Endothelial cell of coronary artery (primary cell): ENCODE measurements around the gene RABEPK. TPM values are rescaled to one million over a fixed set of nuclear protein-coding genes. Genes with fewer than 3 reads are reported as not detected.

Experiments
- total RNA-seq: library from RNA; depleted of rRNA; stranded (reverse); fragments of >200 nt; gene quantifications from 2 replicates; pipeline ENCODE4 v1.2.3, GENCODE V29; 2014

Gene RABEPK, protein sequence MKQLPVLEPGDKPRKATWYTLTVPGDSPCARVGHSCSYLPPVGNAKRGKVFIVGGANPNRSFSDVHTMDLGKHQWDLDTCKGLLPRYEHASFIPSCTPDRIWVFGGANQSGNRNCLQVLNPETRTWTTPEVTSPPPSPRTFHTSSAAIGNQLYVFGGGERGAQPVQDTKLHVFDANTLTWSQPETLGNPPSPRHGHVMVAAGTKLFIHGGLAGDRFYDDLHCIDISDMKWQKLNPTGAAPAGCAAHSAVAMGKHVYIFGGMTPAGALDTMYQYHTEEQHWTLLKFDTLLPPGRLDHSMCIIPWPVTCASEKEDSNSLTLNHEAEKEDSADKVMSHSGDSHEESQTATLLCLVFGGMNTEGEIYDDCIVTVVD
- 26.8 and 35.0 TPM in 2 replicates for total RNA-seq

GRCh38 chr9:125200216-125201047 lies at the start of gene RABEPK:
TSS of gene RABEPK (plus strand) at chr9:125200542. CDS start at chr9:125203014, 2,472 bp downstream.

GRCh38 chr9:125189361-125190289 lies 10.7 kb upstream of the RABEPK start, which contains the start of gene PPP6C:
TSS of gene PPP6C (minus strand) at chr9:125189803. CDS start at chr9:125189718, 85 bp downstream.

GRCh38 chr9:125241000-125241862 lies 40.9 kb downstream of the RABEPK start, which contains the start of gene HSPA5:
TSS of gene HSPA5 (minus strand) at chr9:125241343. CDS start at chr9:125241126, 217 bp downstream.

GRCh38 chr9:125261501-125262293 lies 61.4 kb downstream of the RABEPK start, which contains the start of gene GAPVD1:
TSS of gene GAPVD1 (plus strand) at chr9:125261826. CDS start at chr9:125298922, 37,096 bp downstream.

Other genes with a start within 250 kb of the RABEPK start
- gene SCAI, start 57.0 kb upstream of the RABEPK start, total RNA-seq, result 3.5 and 4.8 TPM in 2 replicates
- 12.1 and 16.2 TPM in 2 replicates for gene PPP6C, start 10.7 kb upstream of the RABEPK start, total RNA-seq
- gene HSPA5, start 40.8 kb downstream of the RABEPK start, total RNA-seq, result 188 and 250 TPM in 2 replicates
- 39.4 and 54.3 TPM in 2 replicates for gene GAPVD1, start 61.3 kb downstream of the RABEPK start, total RNA-seq